Neural cell (in vitro differentiated cells): ENCODE measurements around the gene CXCL13.
A peak's percentile ranks its signal among the peaks of the same experiment; 100 is the strongest.

ENCODE experiments used
- CTCF ChIP-seq: fragments of 450-650 bp; IDR thresholded peaks from 2 replicates; pipeline ENCODE4 v1.5.1; 2014; ENCODE audit warnings: antibody characterized with exemption, mild to moderate bottlenecking, moderate library complexity; ENCODE audit not compliant: poor library complexity, severe bottlenecking
- EP300 ChIP-seq: fragments of 450-650 bp; conservative IDR thresholded peaks from 2 replicates; pipeline ENCODE4 v1.6.1; 2014; ENCODE audit warnings: antibody characterized with exemption, mild to moderate bottlenecking, moderate library complexity; ENCODE audit not compliant: poor library complexity, severe bottlenecking
- EZH2 ChIP-seq: fragments of 200-600, 300-800 bp; shearing (Covaris generic), sonication (generic); IDR thresholded peaks from 2 replicates; pipeline ENCODE4 v1.6.1; 2014; ENCODE audit warnings: antibody characterized with exemption, low read length, borderline replicate concordance, mild to moderate bottlenecking; ENCODE audit not compliant: insufficient read depth, poor library complexity, severe bottlenecking
- MXI1 ChIP-seq: fragments of 450-650 bp; conservative IDR thresholded peaks from 2 replicates; pipeline ENCODE4 v1.6.1; 2014; ENCODE audit warnings: antibody characterized with exemption, mild to moderate bottlenecking; ENCODE audit not compliant: poor library complexity, severe bottlenecking
- POLR2AphosphoS5 ChIP-seq: IDR thresholded peaks from 2 replicates; pipeline ENCODE4 v1.6.1; 2012
- RAD21 ChIP-seq: fragments of 450-650 bp; conservative IDR thresholded peaks from 2 replicates; pipeline ENCODE4 v1.6.1; 2014; ENCODE audit warnings: antibody characterized with exemption, mild to moderate bottlenecking, moderate library complexity
- REST ChIP-seq: IDR thresholded peaks from 2 replicates; pipeline ENCODE4 v1.6.1; 2012; ENCODE audit warnings: borderline replicate concordance
- TAF1 ChIP-seq: IDR thresholded peaks from 2 replicates; pipeline ENCODE4 v1.6.1; 2012; ENCODE audit warnings: low read depth

GRCh38 chr4:77618383-77619241 is 13.0 kb downstream of the CXCL13 start:
- TF ChIP-seq CTCF (peak; percentile 78), EP300 (no peak), EZH2 (no peak), TAF1 (no peak), REST (no peak), MXI1 (no peak), RAD21 (peak; percentile 70), POLR2AphosphoS5 (no peak)
